H9 (cell line): ENCODE results near the gene ANKRD55. TPM values are rescaled to one million over a fixed set of nuclear protein-coding genes. Genes with fewer than 3 reads are reported as not detected.

Experiments
- DNase-seq: peaks from one replicate; pipeline ENCODE4 v3.0.0-alpha.2; 2017
- H2AFZ ChIP-seq: one replicate; pipeline ENCODE4 v1.6.1; 2013; ENCODE audit warnings: mild to moderate bottlenecking, low read length, control low read depth, moderate library complexity
- H2AK5ac ChIP-seq: 2 replicates; pipeline ENCODE4 v1.6.1; 2013; ENCODE audit warnings: low read length, control low read depth, mixed read lengths; ENCODE audit not compliant: insufficient read length
- H2BK120ac ChIP-seq: one replicate; pipeline ENCODE4 v1.6.1; 2013; ENCODE audit warnings: low read depth, mild to moderate bottlenecking, low read length, control low read depth, inconsistent platforms; ENCODE audit not compliant: poor library complexity, severe bottlenecking
- H2BK12ac ChIP-seq: 2 replicates; pipeline ENCODE4 v1.6.1; 2013; ENCODE audit warnings: low read length, control low read depth, mixed read lengths, low read depth; ENCODE audit not compliant: insufficient read length
- H2BK15ac ChIP-seq: 2 replicates; pipeline ENCODE4 v1.6.1; 2013; ENCODE audit warnings: low read depth, low read length, control low read depth
- H2BK20ac ChIP-seq: one replicate; pipeline ENCODE4 v1.6.1; 2013; ENCODE audit warnings: low read depth, mild to moderate bottlenecking, low read length, control low read depth, inconsistent platforms; ENCODE audit not compliant: poor library complexity, severe bottlenecking
- H2BK5ac ChIP-seq: 2 replicates; pipeline ENCODE4 v1.6.1; 2013; ENCODE audit warnings: low read length, control low read depth, mixed read lengths; ENCODE audit not compliant: insufficient read length
- H3K14ac ChIP-seq: 2 replicates; pipeline ENCODE4 v1.6.1; 2013; ENCODE audit warnings: low read length, control low read depth; ENCODE audit not compliant: insufficient read depth
- H3K18ac ChIP-seq: 2 replicates; pipeline ENCODE4 v1.6.1; 2013; ENCODE audit warnings: low read depth, mild to moderate bottlenecking, mixed read lengths, low read length, control low read depth; ENCODE audit not compliant: insufficient read length
- H3K23ac ChIP-seq: 2 replicates; pipeline ENCODE4 v1.6.1; 2013; ENCODE audit warnings: low read length, control low read depth, mixed read lengths, low read depth; ENCODE audit not compliant: insufficient read length
- H3K23me2 ChIP-seq: 2 replicates; pipeline ENCODE4 v1.6.1; 2013; ENCODE audit warnings: low read depth, mild to moderate bottlenecking, mixed read lengths, low read length, control low read depth; ENCODE audit not compliant: insufficient read length, poor library complexity, severe bottlenecking
- H3K27ac ChIP-seq: 2 replicates; pipeline ENCODE4 v1.5.1; 2013; ENCODE audit warnings: low read length, control low read depth, mixed read lengths, low read depth; ENCODE audit not compliant: insufficient read length
- H3K27me3 ChIP-seq: 2 replicates; pipeline ENCODE4 v1.6.1; 2013; ENCODE audit warnings: low read length, control low read depth, inconsistent platforms; ENCODE audit not compliant: insufficient read depth
- H3K4ac ChIP-seq: 2 replicates; pipeline ENCODE4 v1.6.1; 2013; ENCODE audit warnings: low read depth, mild to moderate bottlenecking, control low read depth, inconsistent platforms, low read length, moderate library complexity
- H3K4me1 ChIP-seq: 2 replicates; pipeline ENCODE4 v1.6.1; 2013; ENCODE audit warnings: low read length, control low read depth, inconsistent platforms; ENCODE audit not compliant: insufficient read depth
- H3K4me2 ChIP-seq: 2 replicates; pipeline ENCODE4 v1.6.1; 2013; ENCODE audit warnings: low read length, control low read depth, mixed read lengths; ENCODE audit not compliant: insufficient read length, insufficient read depth
- H3K56ac ChIP-seq: 2 replicates; pipeline ENCODE4 v1.6.1; 2013; ENCODE audit warnings: low read depth, mild to moderate bottlenecking, mixed read lengths, low read length, control low read depth; ENCODE audit not compliant: insufficient read length
- H3K79me1 ChIP-seq: 2 replicates; pipeline ENCODE4 v1.6.1; 2013; ENCODE audit warnings: low read depth, mild to moderate bottlenecking, moderate library complexity, low read length, control low read depth, inconsistent platforms; ENCODE audit not compliant: insufficient read depth, poor library complexity, severe bottlenecking
- H3K79me2 ChIP-seq: 2 replicates; pipeline ENCODE4 v1.6.1; 2013; ENCODE audit warnings: low read length, control low read depth, inconsistent platforms; ENCODE audit not compliant: insufficient read depth
- H3K9ac ChIP-seq: 2 replicates; pipeline ENCODE4 v1.6.1; 2013; ENCODE audit warnings: low read length, control low read depth, mixed read lengths; ENCODE audit not compliant: insufficient read length; ENCODE audit errors: extremely low read depth
- H3K9me3 ChIP-seq: one replicate; pipeline ENCODE4 v1.6.1; 2013; ENCODE audit warnings: low read depth, low read length, inconsistent platforms; ENCODE audit not compliant: control insufficient read depth
- H3T11ph ChIP-seq: one replicate; pipeline ENCODE4 v1.6.1; 2013; ENCODE audit warnings: mild to moderate bottlenecking, low read length, control low read depth, inconsistent platforms
- H4K20me1 ChIP-seq: one replicate; pipeline ENCODE4 v1.6.1; 2013; ENCODE audit not compliant: control insufficient read depth, insufficient read length, insufficient read depth
- H4K5ac ChIP-seq: 2 replicates; pipeline ENCODE4 v1.6.1; 2013; ENCODE audit warnings: low read depth, mild to moderate bottlenecking, mixed read lengths, low read length, control low read depth; ENCODE audit not compliant: insufficient read length
- H4K8ac ChIP-seq: replicated peaks from 2 replicates; pipeline ENCODE4 v1.6.1; 2013; ENCODE audit warnings: low read length, control low read depth, mixed read lengths, low read depth; ENCODE audit not compliant: insufficient read length
- H4K91ac ChIP-seq: 2 replicates; pipeline ENCODE4 v1.6.1; 2013; ENCODE audit warnings: low read depth, mild to moderate bottlenecking, moderate library complexity, mixed read lengths, low read length, control low read depth; ENCODE audit not compliant: insufficient read length
- H3K27ac Mint-ChIP-seq, 3 experiments: 2 replicates in 2 of 3; 3 replicates in 1 of 3; pipeline ENCODE4 v1.8.0; 2020 to 2021; ENCODE audit warnings: mixed read lengths in 3 of 3, mild to moderate bottlenecking in 1 of 3, moderate library complexity in 1 of 3
- H3K27me3 Mint-ChIP-seq: 2 replicates; pipeline ENCODE4 v1.8.0; 2021; ENCODE audit warnings: low read depth, mild to moderate bottlenecking, moderate library complexity, mixed read lengths
- H3K36me3 Mint-ChIP-seq, 3 experiments: 2 replicates in 2 of 3; 3 replicates in 1 of 3; pipeline ENCODE4 v1.8.0; 2020 to 2021; ENCODE audit warnings: low read depth in 3 of 3, mixed read lengths in 3 of 3; ENCODE audit not compliant: insufficient read depth in 1 of 3
- H3K4me1 Mint-ChIP-seq, 2 experiments: 2 replicates each; pipeline ENCODE4 v1.8.0; 2020; ENCODE audit warnings: mixed read lengths in 2 of 2
- H3K4me3 Mint-ChIP-seq, 2 experiments: 2 replicates in 1 of 2; 3 replicates in 1 of 2; pipeline ENCODE4 v1.8.0; 2020 to 2021; ENCODE audit warnings: mild to moderate bottlenecking in 2 of 2, mixed read lengths in 2 of 2, moderate library complexity in 1 of 2
- H3K9me3 Mint-ChIP-seq, 2 experiments: 2 replicates in 1 of 2; 3 replicates in 1 of 2; pipeline ENCODE4 v1.8.0; 2020; ENCODE audit warnings: mild to moderate bottlenecking in 2 of 2, mixed read lengths in 2 of 2, moderate library complexity in 1 of 2
- WGBS: extraction: QIAGEN DNeasy Blood & Tissue Kit; methylation state at CpG from one replicate; pipeline ENCODE4 v1.1.7; 2013; ENCODE audit warnings: missing lambda C conversion rate, low lambda C conversion rate, mixed read lengths; ENCODE audit not compliant: insufficient read length; ENCODE audit errors: extremely low coverage; 5-methylcytosine and 5-hydroxymethylcytosine counted together
- total RNA-seq: library from RNA; stranded (reverse); gene quantifications from 2 replicates; pipeline ENCODE4 v1.2.1, GENCODE V29; 2021
- TF ChIP-seq, protein P1 (sequence below): fragments of 200-600 bp; sonication (generic); conservative IDR thresholded peaks from 3 replicates; pipeline ENCODE4 v1.8.0; 2021; ENCODE audit warnings: antibody characterized with exemption, mild to moderate bottlenecking

Gene ANKRD55
- total RNA-seq, 1 experiment from 2014 or later = not detected

DNA sequence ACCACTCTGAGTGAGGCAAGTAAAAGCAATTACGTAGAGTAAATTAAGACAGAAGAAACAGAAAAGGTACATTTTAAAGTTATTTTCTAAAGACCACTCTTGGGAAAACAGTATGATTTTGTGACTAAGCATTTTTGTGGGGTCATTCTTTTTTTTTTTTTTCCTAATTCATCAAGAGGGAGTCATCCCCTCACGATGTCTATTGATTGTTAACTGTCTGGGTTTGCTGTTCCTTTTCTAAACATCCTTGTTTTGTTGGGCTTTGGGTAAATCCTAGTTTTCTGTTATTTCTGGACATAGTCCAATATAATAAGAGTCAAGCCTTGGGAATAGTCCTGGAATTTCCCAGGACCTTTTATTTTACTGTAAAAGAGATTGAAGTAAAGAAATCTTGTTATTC lies 63.8 kb downstream of the ANKRD55 start:
- H2BK20ac ChIP-seq = no peak overlapping the region
- H3K27ac ChIP-seq = no peak overlapping the region
- no peak overlapping the region for H2BK12ac ChIP-seq
- no peak overlapping the region for H3T11ph ChIP-seq
- H2BK5ac ChIP-seq = no peak overlapping the region
- H3K36me3 Mint-ChIP-seq = no peaks in the 10 kb centered on the region; a peak in 1 of 7 replicates
- no peaks in the 10 kb centered on the region for H3K79me1 ChIP-seq
- no peaks in the 10 kb centered on the region for H3K23me2 ChIP-seq
- no peak for DNase-seq
- no peak overlapping the region for H3K4ac ChIP-seq
- H4K91ac ChIP-seq = no peak overlapping the region
- no peak overlapping the region for H3K9ac ChIP-seq
- H2AK5ac ChIP-seq = no peak overlapping the region
- no peak overlapping the region for H3K14ac ChIP-seq
- no peaks in the 10 kb centered on the region for H4K20me1 ChIP-seq
- no peak overlapping the region for H3K23ac ChIP-seq
- H2BK15ac ChIP-seq = no peak overlapping the region
- H3K56ac ChIP-seq = no peak overlapping the region
- no peaks in the 10 kb centered on the region for H3K9me3 Mint-ChIP-seq
- H4K5ac ChIP-seq = no peak overlapping the region
- no CpG with 5 or more reads among the region's 2 CpGs for WGBS
- no peaks in the 10 kb centered on the region for H3K79me2 ChIP-seq
- H3K4me3 Mint-ChIP-seq = no peak overlapping the region
- no peak overlapping the region for H2AFZ ChIP-seq
- no peak overlapping the region for H3K4me2 ChIP-seq
- H3K18ac ChIP-seq = no peak overlapping the region
- no peak overlapping the region for H3K27ac Mint-ChIP-seq
- no peaks in the 10 kb centered on the region for H3K9me3 ChIP-seq
- H3K27me3 Mint-ChIP-seq = no peaks in the 10 kb centered on the region; the same call in 1 of the 2 replicates
- peaks cover 5 to 6% of the 10 kb centered on the region in 2 experiments; a peak in 3 of 4 replicates for H3K4me1 Mint-ChIP-seq
- H3K27me3 ChIP-seq = no peaks in the 10 kb centered on the region
- H3K4me1 ChIP-seq = no peaks in the 10 kb centered on the region
- no peak overlapping the region for H4K8ac ChIP-seq
- no peak overlapping the region for H2BK120ac ChIP-seq
- TF ChIP-seq, protein P1, sequence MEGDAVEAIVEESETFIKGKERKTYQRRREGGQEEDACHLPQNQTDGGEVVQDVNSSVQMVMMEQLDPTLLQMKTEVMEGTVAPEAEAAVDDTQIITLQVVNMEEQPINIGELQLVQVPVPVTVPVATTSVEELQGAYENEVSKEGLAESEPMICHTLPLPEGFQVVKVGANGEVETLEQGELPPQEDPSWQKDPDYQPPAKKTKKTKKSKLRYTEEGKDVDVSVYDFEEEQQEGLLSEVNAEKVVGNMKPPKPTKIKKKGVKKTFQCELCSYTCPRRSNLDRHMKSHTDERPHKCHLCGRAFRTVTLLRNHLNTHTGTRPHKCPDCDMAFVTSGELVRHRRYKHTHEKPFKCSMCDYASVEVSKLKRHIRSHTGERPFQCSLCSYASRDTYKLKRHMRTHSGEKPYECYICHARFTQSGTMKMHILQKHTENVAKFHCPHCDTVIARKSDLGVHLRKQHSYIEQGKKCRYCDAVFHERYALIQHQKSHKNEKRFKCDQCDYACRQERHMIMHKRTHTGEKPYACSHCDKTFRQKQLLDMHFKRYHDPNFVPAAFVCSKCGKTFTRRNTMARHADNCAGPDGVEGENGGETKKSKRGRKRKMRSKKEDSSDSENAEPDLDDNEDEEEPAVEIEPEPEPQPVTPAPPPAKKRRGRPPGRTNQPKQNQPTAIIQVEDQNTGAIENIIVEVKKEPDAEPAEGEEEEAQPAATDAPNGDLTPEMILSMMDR = no peak
